GM19099 (cell line): ENCODE results near the gene TMEM131.

Experiments used
- POLR2A ChIP-seq: IDR thresholded peaks from 3 replicates; pipeline ENCODE4 v1.6.1; 2011; ENCODE audit warnings: low read depth; ENCODE audit not compliant: insufficient read length; ENCODE audit errors: extremely low read depth

The TMEM131 gene

GRCh38 chr2:97716695-97717612 is 278.8 kb downstream of the TMEM131 start:
- no peak for TF ChIP-seq POLR2A

- no peak for TF ChIP-seq POLR2A
Observed at GRCh38 chr2:97715951-97716694, 279.6 kb downstream of the TMEM131 start.

- TF ChIP-seq POLR2A = no peak
Observed at GRCh38 chr2:97714950-97715652, 280.6 kb downstream of the TMEM131 start.

- no peak for TF ChIP-seq POLR2A
Observed at GRCh38 chr2:97714084-97714949, 281.4 kb downstream of the TMEM131 start.

- no peak for TF ChIP-seq POLR2A
Observed at GRCh38 chr2:97713296-97714083, 282.3 kb downstream of the TMEM131 start, which contains the start of gene ZAP70. Gene ZAP70 (plus strand): TSS chr2:97713576. CDS start chr2:97724037, 10,461 bp downstream.

- no peak for TF ChIP-seq POLR2A
Observed at GRCh38 chr2:97712693-97713295, 283.0 kb downstream of the TMEM131 start.

- TF ChIP-seq POLR2A = no peak
Observed at GRCh38 chr2:97711394-97711711, 284.4 kb downstream of the TMEM131 start.

- TF ChIP-seq POLR2A = no peak
Observed at GRCh38 chr2:97708608-97709007, 287.1 kb downstream of the TMEM131 start.

GRCh38 chr2:97708048-97708380 is 287.7 kb downstream of the TMEM131 start:
- TF ChIP-seq POLR2A = no peak

- TF ChIP-seq POLR2A = no peak
Observed at GRCh38 chr2:97707362-97708047, 288.2 kb downstream of the TMEM131 start.

- TF ChIP-seq POLR2A = no peak
Observed at GRCh38 chr2:97706708-97707345, 288.9 kb downstream of the TMEM131 start.
